H9 (cell line): ENCODE results near the gene KCNAB1. TPM values are rescaled to one million over a fixed set of nuclear protein-coding genes. Genes with fewer than 3 reads are reported as not detected.

Experiments used
- DNase-seq: peaks from one replicate; pipeline ENCODE4 v3.0.0-alpha.2; 2017
- H2AFZ ChIP-seq: one replicate; pipeline ENCODE4 v1.6.1; 2013; ENCODE audit warnings: mild to moderate bottlenecking, low read length, control low read depth, moderate library complexity
- H2AK5ac ChIP-seq: 2 replicates; pipeline ENCODE4 v1.6.1; 2013; ENCODE audit warnings: low read length, control low read depth, mixed read lengths; ENCODE audit not compliant: insufficient read length
- H2BK120ac ChIP-seq: one replicate; pipeline ENCODE4 v1.6.1; 2013; ENCODE audit warnings: low read depth, mild to moderate bottlenecking, low read length, control low read depth, inconsistent platforms; ENCODE audit not compliant: poor library complexity, severe bottlenecking
- H2BK12ac ChIP-seq: 2 replicates; pipeline ENCODE4 v1.6.1; 2013; ENCODE audit warnings: low read length, control low read depth, mixed read lengths, low read depth; ENCODE audit not compliant: insufficient read length
- H2BK15ac ChIP-seq: 2 replicates; pipeline ENCODE4 v1.6.1; 2013; ENCODE audit warnings: low read depth, low read length, control low read depth
- H2BK20ac ChIP-seq: one replicate; pipeline ENCODE4 v1.6.1; 2013; ENCODE audit warnings: low read depth, mild to moderate bottlenecking, low read length, control low read depth, inconsistent platforms; ENCODE audit not compliant: poor library complexity, severe bottlenecking
- H2BK5ac ChIP-seq: 2 replicates; pipeline ENCODE4 v1.6.1; 2013; ENCODE audit warnings: low read length, control low read depth, mixed read lengths; ENCODE audit not compliant: insufficient read length
- H3K14ac ChIP-seq: 2 replicates; pipeline ENCODE4 v1.6.1; 2013; ENCODE audit warnings: low read length, control low read depth; ENCODE audit not compliant: insufficient read depth
- H3K18ac ChIP-seq: 2 replicates; pipeline ENCODE4 v1.6.1; 2013; ENCODE audit warnings: low read depth, mild to moderate bottlenecking, mixed read lengths, low read length, control low read depth; ENCODE audit not compliant: insufficient read length
- H3K23ac ChIP-seq: 2 replicates; pipeline ENCODE4 v1.6.1; 2013; ENCODE audit warnings: low read length, control low read depth, mixed read lengths, low read depth; ENCODE audit not compliant: insufficient read length
- H3K23me2 ChIP-seq: 2 replicates; pipeline ENCODE4 v1.6.1; 2013; ENCODE audit warnings: low read depth, mild to moderate bottlenecking, mixed read lengths, low read length, control low read depth; ENCODE audit not compliant: insufficient read length, poor library complexity, severe bottlenecking
- H3K27ac ChIP-seq: 2 replicates; pipeline ENCODE4 v1.5.1; 2013; ENCODE audit warnings: low read length, control low read depth, mixed read lengths, low read depth; ENCODE audit not compliant: insufficient read length
- H3K27me3 ChIP-seq: 2 replicates; pipeline ENCODE4 v1.6.1; 2013; ENCODE audit warnings: low read length, control low read depth, inconsistent platforms; ENCODE audit not compliant: insufficient read depth
- H3K4ac ChIP-seq: 2 replicates; pipeline ENCODE4 v1.6.1; 2013; ENCODE audit warnings: low read depth, mild to moderate bottlenecking, control low read depth, inconsistent platforms, low read length, moderate library complexity
- H3K4me1 ChIP-seq: 2 replicates; pipeline ENCODE4 v1.6.1; 2013; ENCODE audit warnings: low read length, control low read depth, inconsistent platforms; ENCODE audit not compliant: insufficient read depth
- H3K4me2 ChIP-seq: 2 replicates; pipeline ENCODE4 v1.6.1; 2013; ENCODE audit warnings: low read length, control low read depth, mixed read lengths; ENCODE audit not compliant: insufficient read length, insufficient read depth
- H3K56ac ChIP-seq: 2 replicates; pipeline ENCODE4 v1.6.1; 2013; ENCODE audit warnings: low read depth, mild to moderate bottlenecking, mixed read lengths, low read length, control low read depth; ENCODE audit not compliant: insufficient read length
- H3K79me1 ChIP-seq: 2 replicates; pipeline ENCODE4 v1.6.1; 2013; ENCODE audit warnings: low read depth, mild to moderate bottlenecking, moderate library complexity, low read length, control low read depth, inconsistent platforms; ENCODE audit not compliant: insufficient read depth, poor library complexity, severe bottlenecking
- H3K79me2 ChIP-seq: 2 replicates; pipeline ENCODE4 v1.6.1; 2013; ENCODE audit warnings: low read length, control low read depth, inconsistent platforms; ENCODE audit not compliant: insufficient read depth
- H3K9ac ChIP-seq: 2 replicates; pipeline ENCODE4 v1.6.1; 2013; ENCODE audit warnings: low read length, control low read depth, mixed read lengths; ENCODE audit not compliant: insufficient read length; ENCODE audit errors: extremely low read depth
- H3K9me3 ChIP-seq: one replicate; pipeline ENCODE4 v1.6.1; 2013; ENCODE audit warnings: low read depth, low read length, inconsistent platforms; ENCODE audit not compliant: control insufficient read depth
- H3T11ph ChIP-seq: one replicate; pipeline ENCODE4 v1.6.1; 2013; ENCODE audit warnings: mild to moderate bottlenecking, low read length, control low read depth, inconsistent platforms
- H4K20me1 ChIP-seq: one replicate; pipeline ENCODE4 v1.6.1; 2013; ENCODE audit not compliant: control insufficient read depth, insufficient read length, insufficient read depth
- H4K5ac ChIP-seq: 2 replicates; pipeline ENCODE4 v1.6.1; 2013; ENCODE audit warnings: low read depth, mild to moderate bottlenecking, mixed read lengths, low read length, control low read depth; ENCODE audit not compliant: insufficient read length
- H4K8ac ChIP-seq: replicated peaks from 2 replicates; pipeline ENCODE4 v1.6.1; 2013; ENCODE audit warnings: low read length, control low read depth, mixed read lengths, low read depth; ENCODE audit not compliant: insufficient read length
- H4K91ac ChIP-seq: 2 replicates; pipeline ENCODE4 v1.6.1; 2013; ENCODE audit warnings: low read depth, mild to moderate bottlenecking, moderate library complexity, mixed read lengths, low read length, control low read depth; ENCODE audit not compliant: insufficient read length
- H3K27ac Mint-ChIP-seq, 3 experiments: 2 replicates in 2 of 3; 3 replicates in 1 of 3; pipeline ENCODE4 v1.8.0; 2020 to 2021; ENCODE audit warnings: mixed read lengths in 3 of 3, mild to moderate bottlenecking in 1 of 3, moderate library complexity in 1 of 3
- H3K27me3 Mint-ChIP-seq: 2 replicates; pipeline ENCODE4 v1.8.0; 2021; ENCODE audit warnings: low read depth, mild to moderate bottlenecking, moderate library complexity, mixed read lengths
- H3K36me3 Mint-ChIP-seq, 3 experiments: 2 replicates in 2 of 3; 3 replicates in 1 of 3; pipeline ENCODE4 v1.8.0; 2020 to 2021; ENCODE audit warnings: low read depth in 3 of 3, mixed read lengths in 3 of 3; ENCODE audit not compliant: insufficient read depth in 1 of 3
- H3K4me1 Mint-ChIP-seq, 2 experiments: 2 replicates each; pipeline ENCODE4 v1.8.0; 2020; ENCODE audit warnings: mixed read lengths in 2 of 2
- H3K4me3 Mint-ChIP-seq, 2 experiments: 2 replicates in 1 of 2; 3 replicates in 1 of 2; pipeline ENCODE4 v1.8.0; 2020 to 2021; ENCODE audit warnings: mild to moderate bottlenecking in 2 of 2, mixed read lengths in 2 of 2, moderate library complexity in 1 of 2
- H3K9me3 Mint-ChIP-seq, 2 experiments: 2 replicates in 1 of 2; 3 replicates in 1 of 2; pipeline ENCODE4 v1.8.0; 2020; ENCODE audit warnings: mild to moderate bottlenecking in 2 of 2, mixed read lengths in 2 of 2, moderate library complexity in 1 of 2
- WGBS: extraction: QIAGEN DNeasy Blood & Tissue Kit; methylation state at CpG from one replicate; pipeline ENCODE4 v1.1.7; 2013; ENCODE audit warnings: missing lambda C conversion rate, low lambda C conversion rate, mixed read lengths; ENCODE audit not compliant: insufficient read length; ENCODE audit errors: extremely low coverage; 5-methylcytosine and 5-hydroxymethylcytosine counted together
- total RNA-seq: library from RNA; stranded (reverse); gene quantifications from 2 replicates; pipeline ENCODE4 v1.2.1, GENCODE V29; 2021
- TF ChIP-seq, protein P1 (sequence below): fragments of 200-600 bp; sonication (generic); conservative IDR thresholded peaks from 3 replicates; pipeline ENCODE4 v1.8.0; 2021; ENCODE audit warnings: antibody characterized with exemption, mild to moderate bottlenecking

The KCNAB1 gene
- total RNA-seq, 1 experiment from 2014 or later, result 3.7 TPM

DNA sequence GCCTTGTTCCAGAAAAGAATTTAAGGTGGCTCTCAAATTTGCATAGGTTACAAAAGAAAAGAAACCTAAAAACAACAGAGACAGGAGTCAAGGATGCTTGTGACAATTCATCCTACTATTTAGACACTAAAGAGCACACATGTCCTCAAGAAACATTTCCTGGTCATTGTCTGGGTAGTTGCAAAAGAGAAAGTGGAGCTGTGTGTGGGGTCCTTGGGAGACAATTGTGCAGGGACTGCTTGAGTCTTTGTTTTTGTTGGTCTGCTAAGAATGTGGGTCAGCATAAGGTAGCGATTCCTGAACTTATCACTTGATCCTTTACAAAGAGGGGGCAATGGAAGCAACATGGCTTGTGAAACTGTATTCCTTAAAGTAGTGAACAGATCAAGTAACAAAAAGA is 185.3 kb downstream of the KCNAB1 start:
- WGBS, result no CpG with 5 or more reads among the region's 1 CpG

More for the DNA sequence above, 185.3 kb downstream of the KCNAB1 start:
- TF ChIP-seq, protein P1, sequence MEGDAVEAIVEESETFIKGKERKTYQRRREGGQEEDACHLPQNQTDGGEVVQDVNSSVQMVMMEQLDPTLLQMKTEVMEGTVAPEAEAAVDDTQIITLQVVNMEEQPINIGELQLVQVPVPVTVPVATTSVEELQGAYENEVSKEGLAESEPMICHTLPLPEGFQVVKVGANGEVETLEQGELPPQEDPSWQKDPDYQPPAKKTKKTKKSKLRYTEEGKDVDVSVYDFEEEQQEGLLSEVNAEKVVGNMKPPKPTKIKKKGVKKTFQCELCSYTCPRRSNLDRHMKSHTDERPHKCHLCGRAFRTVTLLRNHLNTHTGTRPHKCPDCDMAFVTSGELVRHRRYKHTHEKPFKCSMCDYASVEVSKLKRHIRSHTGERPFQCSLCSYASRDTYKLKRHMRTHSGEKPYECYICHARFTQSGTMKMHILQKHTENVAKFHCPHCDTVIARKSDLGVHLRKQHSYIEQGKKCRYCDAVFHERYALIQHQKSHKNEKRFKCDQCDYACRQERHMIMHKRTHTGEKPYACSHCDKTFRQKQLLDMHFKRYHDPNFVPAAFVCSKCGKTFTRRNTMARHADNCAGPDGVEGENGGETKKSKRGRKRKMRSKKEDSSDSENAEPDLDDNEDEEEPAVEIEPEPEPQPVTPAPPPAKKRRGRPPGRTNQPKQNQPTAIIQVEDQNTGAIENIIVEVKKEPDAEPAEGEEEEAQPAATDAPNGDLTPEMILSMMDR, result no peak
- Mint-ChIP-seq H3K27ac (no peak overlapping the region), H3K9me3 (no peaks in the 10 kb centered on the region; a peak in 1 of 5 replicates), H3K4me3 (no peak overlapping the region), H3K4me1 (no peaks in the 10 kb centered on the region; a peak in 1 of 4 replicates), H3K36me3 (peaks cover 0 to 4% (median 0%) of the 10 kb centered on the region in 3 experiments; a peak in 2 of 7 replicates), H3K27me3 (no peaks in the 10 kb centered on the region)
- H4K8ac ChIP-seq, result no peak overlapping the region
- H3K4ac ChIP-seq, result no peak overlapping the region
- no peak overlapping the region for H2BK120ac ChIP-seq
- H3K14ac ChIP-seq, result no peak overlapping the region
- no peaks in the 10 kb centered on the region for H3K23me2 ChIP-seq
- H3T11ph ChIP-seq, result no peak overlapping the region
- H4K91ac ChIP-seq, result no peak overlapping the region
- no peaks in the 10 kb centered on the region for H3K27me3 ChIP-seq
- no peaks in the 10 kb centered on the region for H4K20me1 ChIP-seq
- no peak overlapping the region for H2AFZ ChIP-seq
- no peaks in the 10 kb centered on the region for H3K79me2 ChIP-seq
- H3K23ac ChIP-seq, result no peak overlapping the region
- no peak overlapping the region for H3K56ac ChIP-seq
- no peak overlapping the region for H3K9ac ChIP-seq
- no peaks in the 10 kb centered on the region for H3K79me1 ChIP-seq
- no peaks in the 10 kb centered on the region for H3K4me1 ChIP-seq
- no peak overlapping the region for H4K5ac ChIP-seq
- no peak overlapping the region for H2BK5ac ChIP-seq
- H2BK20ac ChIP-seq, result no peak overlapping the region
- no peak overlapping the region for H3K18ac ChIP-seq
- no peaks in the 10 kb centered on the region for H3K9me3 ChIP-seq
- H3K4me2 ChIP-seq, result no peak overlapping the region
- no peak overlapping the region for H2AK5ac ChIP-seq
- no peak overlapping the region for H2BK12ac ChIP-seq
- no peak for DNase-seq
- no peak overlapping the region for H3K27ac ChIP-seq
- no peak overlapping the region for H2BK15ac ChIP-seq
